Activated CD4-positive, alpha-beta T cell treated with anti-CD3 and anti-CD28 coated beads, Interleukin-2, amount 10 ng/mL, durations not matched to agents 7 days and 5 days (primary cell): ENCODE measurements around the gene SEC14L3. TPM values are rescaled to one million over a fixed set of nuclear protein-coding genes. Genes with fewer than 3 reads are reported as not detected.

ENCODE experiments used
- CTCF ChIA-PET: fragments of 350-600 bp; sonication (Branson Sonifier 250); formaldehyde crosslinking; loops from one replicate; lab custom pipeline; 2021; ENCODE audit warnings: antibody characterized with exemption; lab: Charles Lee
- POLR2A ChIA-PET: fragments of 350-600 bp; sonication (Branson Sonifier 250); formaldehyde crosslinking; loops from one replicate; lab custom pipeline; 2021; ENCODE audit warnings: antibody characterized with exemption; lab: Charles Lee
- DNase-seq: peaks from one replicate; pipeline ENCODE4 v3.0.0-alpha.2; 2020
- H3K27ac Mint-ChIP-seq: one replicate; pipeline ENCODE4 v1.8.0; 2021; ENCODE audit warnings: mild to moderate bottlenecking, moderate library complexity, mixed read lengths
- H3K27me3 Mint-ChIP-seq: one replicate; pipeline ENCODE4 v1.8.0; 2021; ENCODE audit warnings: mixed read lengths
- H3K36me3 Mint-ChIP-seq: one replicate; pipeline ENCODE4 v1.8.0; 2021; ENCODE audit warnings: low read depth, mixed read lengths
- H3K4me1 Mint-ChIP-seq: one replicate; pipeline ENCODE4 v1.8.0; 2021; ENCODE audit warnings: mixed read lengths
- H3K4me3 Mint-ChIP-seq: one replicate; pipeline ENCODE4 v1.8.0; 2021; ENCODE audit warnings: mild to moderate bottlenecking, moderate library complexity, mixed read lengths
- H3K9me3 Mint-ChIP-seq: one replicate; pipeline ENCODE4 v1.8.0; 2021; ENCODE audit warnings: mixed read lengths
- total RNA-seq, 2 experiments: library from RNA; stranded (reverse); gene quantifications; one replicate each; pipeline ENCODE4 v1.2.3, GENCODE V29; 2021

Gene SEC14L3
- total RNA-seq, 2 experiments from 2014 or later = not detected

DNA sequence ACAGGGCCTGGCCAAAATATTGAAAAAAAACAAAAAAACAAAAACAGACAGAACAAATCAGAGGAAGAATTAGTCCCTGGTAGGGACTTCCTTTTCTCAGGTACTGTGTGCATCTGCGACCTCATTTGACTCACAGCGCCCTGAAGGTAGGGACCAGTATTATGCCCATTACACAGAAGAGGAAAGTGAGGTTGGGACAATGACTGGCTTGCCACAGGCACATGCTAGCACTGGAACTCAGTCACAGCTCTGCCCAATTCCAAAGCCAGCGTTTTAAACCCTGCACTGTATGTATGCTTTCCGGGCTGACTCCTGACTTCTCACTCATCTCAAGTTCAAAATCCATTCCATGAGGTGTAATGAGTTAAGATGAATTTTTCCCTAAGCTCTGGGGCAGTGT lies 30.3 kb upstream of the SEC14L3 start:
- Mint-ChIP-seq H3K36me3 (no peaks in the 10 kb centered on the region), H3K27me3 (peaks cover 24% of the 10 kb centered on the region), H3K4me1 (no peaks in the 10 kb centered on the region), H3K9me3 (no peaks in the 10 kb centered on the region), H3K27ac (no peak overlapping the region), H3K4me3 (no peak overlapping the region)
- no peak for DNase-seq
- POLR2A ChIA-PET = no interaction called here
- CTCF ChIA-PET = no interaction called here

GRCh38 chr22:30500628-30501027 lies 28.8 kb upstream of the SEC14L3 start:
- POLR2A ChIA-PET = no interaction called here
- H3K27me3 Mint-ChIP-seq = peaks cover 18% of the 10 kb centered on the region
- no peaks in the 10 kb centered on the region for H3K9me3 Mint-ChIP-seq
- CTCF ChIA-PET = no interaction called here
- DNase-seq = no peak
- H3K4me3 Mint-ChIP-seq = no peak overlapping the region
- no peaks in the 10 kb centered on the region for H3K4me1 Mint-ChIP-seq
- H3K36me3 Mint-ChIP-seq = no peaks in the 10 kb centered on the region
- H3K27ac Mint-ChIP-seq = no peak overlapping the region

DNA sequence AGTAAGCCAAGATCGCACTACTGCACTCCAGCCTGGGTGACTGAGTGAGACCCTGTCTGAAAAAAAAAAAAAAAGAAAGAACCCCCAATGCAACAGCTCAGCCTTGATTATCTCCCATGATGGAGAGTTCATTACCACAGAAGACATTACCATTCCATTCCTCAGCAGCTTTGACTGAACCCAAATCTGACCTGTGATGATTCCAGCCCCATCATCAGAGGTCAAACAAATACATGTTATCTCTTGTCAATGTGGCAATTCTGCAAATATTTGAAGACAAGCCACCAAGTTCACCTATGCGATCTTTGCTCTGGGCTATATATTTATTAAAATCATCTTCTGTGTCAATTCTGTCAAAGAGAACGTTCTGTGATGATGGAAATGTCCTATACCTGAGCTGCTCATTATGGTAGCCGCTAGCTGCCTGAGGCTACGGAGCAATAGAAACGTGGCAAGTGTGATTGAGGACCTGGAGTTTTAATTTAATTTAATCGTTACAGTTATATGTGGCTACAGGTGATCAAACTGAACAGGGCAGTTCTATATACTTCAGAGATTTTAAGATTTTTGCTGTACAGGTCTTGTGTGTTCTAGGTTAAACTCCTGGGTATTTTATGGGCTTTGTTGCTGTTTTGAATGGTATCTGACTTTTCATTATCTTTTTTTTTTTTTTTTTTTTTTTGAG lies 25.8 kb upstream of the SEC14L3 start:
- Mint-ChIP-seq H3K27ac (no peak overlapping the region), H3K9me3 (no peaks in the 10 kb centered on the region), H3K27me3 (peaks cover 6% of the 10 kb centered on the region), H3K4me1 (no peaks in the 10 kb centered on the region), H3K36me3 (no peaks in the 10 kb centered on the region), H3K4me3 (no peak overlapping the region)
- POLR2A ChIA-PET = no interaction called here
- CTCF ChIA-PET = no interaction called here
- no peak for DNase-seq

DNA sequence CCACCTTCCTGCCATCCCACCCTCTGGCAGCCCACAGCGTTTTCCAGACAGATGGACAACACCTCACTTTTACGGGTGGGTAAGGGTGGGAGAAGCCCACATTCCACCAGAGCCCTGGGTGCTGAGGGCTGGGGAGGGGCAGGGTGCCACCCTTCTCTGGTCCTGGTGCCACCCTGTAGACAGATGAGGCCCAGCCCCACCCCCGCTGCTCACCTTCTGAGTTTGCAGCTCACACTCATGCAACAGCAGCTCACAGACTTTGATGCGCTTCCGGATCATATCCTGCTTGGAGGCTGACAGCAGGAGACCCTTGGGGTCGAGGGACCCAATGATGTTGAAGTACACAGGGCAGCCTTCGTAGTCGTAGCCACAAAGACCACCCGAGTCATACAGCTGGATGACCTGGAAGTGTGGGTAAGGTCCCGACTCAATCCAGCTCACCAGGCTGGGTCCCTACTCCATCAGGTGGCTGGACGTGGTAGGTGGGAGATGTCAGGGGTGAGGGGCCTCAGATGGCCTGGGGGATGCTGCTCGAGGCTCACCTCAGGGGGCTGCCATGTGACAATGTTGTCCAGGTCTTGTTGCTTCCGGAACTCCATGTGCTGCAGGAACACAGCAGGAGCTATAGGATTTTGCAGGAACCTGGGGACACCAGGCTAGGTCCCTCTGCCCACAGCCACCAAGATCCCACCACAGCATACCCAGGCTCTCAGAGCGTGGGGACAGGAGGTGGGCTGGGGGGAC lies 23.4 kb upstream of the SEC14L3 start:
- H3K9me3 Mint-ChIP-seq = no peaks in the 10 kb centered on the region
- H3K27ac Mint-ChIP-seq = no peak overlapping the region
- POLR2A ChIA-PET = no interaction called here
- peaks cover 6% of the 10 kb centered on the region for H3K27me3 Mint-ChIP-seq
- CTCF ChIA-PET = interaction anchor here (0.5 kb wide), 1 partner anchor 52 kb away, joined by 3 read pairs; no protein-coding TSS in a partner anchor
- H3K4me3 Mint-ChIP-seq = no peak overlapping the region
- no peak for DNase-seq
- no peaks in the 10 kb centered on the region for H3K36me3 Mint-ChIP-seq
- no peaks in the 10 kb centered on the region for H3K4me1 Mint-ChIP-seq

- POLR2A ChIA-PET = no interaction called here
- Mint-ChIP-seq H3K27ac (no peak overlapping the region), H3K27me3 (peaks cover 2% of the 10 kb centered on the region), H3K36me3 (no peaks in the 10 kb centered on the region), H3K9me3 (no peaks in the 10 kb centered on the region), H3K4me1 (no peaks in the 10 kb centered on the region), H3K4me3 (no peak overlapping the region)
- CTCF ChIA-PET = no interaction called here
- DNase-seq = no peak
Measured at GRCh38 chr22:30492144-30492543, 20.3 kb upstream of the SEC14L3 start.

GRCh38 chr22:30491381-30491780 lies 19.6 kb upstream of the SEC14L3 start:
- POLR2A ChIA-PET = no interaction called here
- no peak overlapping the region for H3K4me3 Mint-ChIP-seq

DNA sequence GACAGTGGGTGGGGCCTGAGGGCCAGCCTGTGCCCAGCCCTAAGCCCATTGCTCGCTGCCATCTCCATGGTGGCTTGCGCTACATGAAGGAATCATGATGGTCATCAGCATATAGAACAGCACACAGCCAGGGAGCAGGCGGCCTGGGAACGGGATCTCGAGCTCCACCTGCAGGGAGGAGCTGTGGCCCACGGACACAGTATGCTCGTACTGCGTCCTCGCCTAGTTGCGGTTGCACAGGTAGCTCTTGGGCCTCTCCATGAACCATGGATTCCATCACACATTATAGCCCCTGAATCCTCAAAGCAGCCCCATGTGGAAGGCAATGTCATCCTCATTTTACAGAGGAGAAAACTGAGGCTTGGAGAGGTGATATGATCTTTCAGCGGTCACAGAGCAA lies 18.6 kb upstream of the SEC14L3 start:
- ChIA-PET POLR2A (interaction anchor here (0.6 kb wide), 2 partner anchors 103 to 657 kb away, joined by 3 read pairs; no protein-coding TSS in a partner anchor), CTCF (no interaction called here)
- Mint-ChIP-seq H3K27ac (no peak overlapping the region), H3K27me3 (peaks cover 2% of the 10 kb centered on the region), H3K9me3 (no peaks in the 10 kb centered on the region), H3K36me3 (no peaks in the 10 kb centered on the region), H3K4me1 (peaks cover 1% of the 10 kb centered on the region), H3K4me3 (no peak overlapping the region)
- DNase-seq = no peak

More at GRCh38 chr22:30491381-30491780, 19.6 kb upstream of the SEC14L3 start:
- peaks cover 2% of the 10 kb centered on the region for H3K27me3 Mint-ChIP-seq
- CTCF ChIA-PET = no interaction called here
- H3K4me1 Mint-ChIP-seq = no peaks in the 10 kb centered on the region
- no peaks in the 10 kb centered on the region for H3K36me3 Mint-ChIP-seq
- no peak for DNase-seq
- H3K9me3 Mint-ChIP-seq = no peaks in the 10 kb centered on the region
- no peak overlapping the region for H3K27ac Mint-ChIP-seq

DNA sequence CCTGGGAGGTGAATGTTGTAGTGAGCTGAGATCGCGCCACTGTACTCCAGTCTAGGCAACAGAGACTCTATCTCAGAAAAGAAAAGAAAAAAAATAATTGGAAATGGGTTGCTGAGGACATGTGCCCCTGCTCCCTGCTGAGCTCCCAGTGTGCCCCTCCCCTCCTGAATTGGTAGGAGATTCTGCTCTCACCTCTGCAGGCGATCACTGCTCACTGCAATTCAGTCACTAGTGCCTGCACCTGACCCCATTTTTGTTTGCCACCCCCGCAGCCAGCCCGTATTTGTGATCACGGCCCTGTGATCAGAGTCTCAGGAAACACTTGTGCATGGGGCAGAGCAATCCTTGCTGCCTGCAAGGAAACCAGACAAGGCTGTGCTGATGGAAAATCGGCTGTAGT lies 16.3 kb upstream of the SEC14L3 start:
- Mint-ChIP-seq H3K27ac (no peak overlapping the region), H3K4me3 (no peak overlapping the region), H3K4me1 (peaks cover 3% of the 10 kb centered on the region), H3K9me3 (no peaks in the 10 kb centered on the region), H3K27me3 (peaks cover under 1% of the 10 kb centered on the region), H3K36me3 (no peaks in the 10 kb centered on the region)
- DNase-seq = no peak
- POLR2A ChIA-PET = no interaction called here
- CTCF ChIA-PET = no interaction called here

DNA sequence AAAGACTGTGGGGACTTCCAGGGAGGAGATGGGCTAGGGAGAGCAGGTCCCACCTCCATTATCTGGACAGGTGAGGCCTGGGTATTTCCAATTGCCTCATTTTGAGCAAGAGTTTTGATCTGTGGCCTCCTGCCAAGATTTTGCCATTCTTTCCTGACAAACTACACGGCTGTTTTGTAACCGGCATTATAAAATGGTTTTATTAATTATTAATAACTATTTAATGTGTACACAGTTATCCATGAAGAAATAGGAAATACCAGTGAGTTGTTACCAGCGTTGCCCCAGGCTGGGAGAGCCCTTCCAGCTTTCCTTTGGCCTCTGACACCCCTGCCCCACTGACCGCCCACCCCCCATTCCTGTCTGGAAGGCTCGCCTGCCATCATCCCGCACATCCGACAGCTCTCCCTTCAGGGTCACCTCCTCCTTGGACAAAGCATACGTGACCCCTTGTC lies 14.9 kb upstream of the SEC14L3 start:
- Mint-ChIP-seq H3K9me3 (no peaks in the 10 kb centered on the region), H3K4me3 (no peak overlapping the region), H3K36me3 (no peaks in the 10 kb centered on the region), H3K4me1 (peaks cover 3% of the 10 kb centered on the region), H3K27ac (no peak overlapping the region), H3K27me3 (no peaks in the 10 kb centered on the region)
- CTCF ChIA-PET = interaction anchor here (0.6 to 1.5 kb wide), 4 partner anchors 25 to 153 kb away, joined by 3 to 4 read pairs (median 3); no protein-coding TSS in a partner anchor
- POLR2A ChIA-PET = no interaction called here
- no peak for DNase-seq

GRCh38 chr22:30486118-30486517 lies 14.3 kb upstream of the SEC14L3 start:
- Mint-ChIP-seq H3K36me3 (no peaks in the 10 kb centered on the region), H3K4me3 (no peak overlapping the region), H3K4me1 (peaks cover 3% of the 10 kb centered on the region), H3K9me3 (no peaks in the 10 kb centered on the region), H3K27ac (no peak overlapping the region), H3K27me3 (no peaks in the 10 kb centered on the region)
- POLR2A ChIA-PET = no interaction called here
- CTCF ChIA-PET = interaction anchor here (0.6 to 1.5 kb wide), 7 partner anchors 23 to 154 kb away, joined by 3 to 4 read pairs (median 3); no protein-coding TSS in a partner anchor
- DNase-seq = no peak

- ChIA-PET CTCF (interaction anchor here (0.6 to 1.5 kb wide), 5 partner anchors 22 to 96 kb away, joined by 3 to 4 read pairs (median 3); no protein-coding TSS in a partner anchor), POLR2A (no interaction called here)
- Mint-ChIP-seq H3K36me3 (no peaks in the 10 kb centered on the region), H3K9me3 (no peaks in the 10 kb centered on the region), H3K4me3 (no peak overlapping the region), H3K27ac (no peak overlapping the region), H3K27me3 (no peaks in the 10 kb centered on the region), H3K4me1 (peaks cover 3% of the 10 kb centered on the region)
- DNase-seq = peak; percentile 78
Measured at GRCh38 chr22:30485362-30485988, 13.7 kb upstream of the SEC14L3 start.

DNA sequence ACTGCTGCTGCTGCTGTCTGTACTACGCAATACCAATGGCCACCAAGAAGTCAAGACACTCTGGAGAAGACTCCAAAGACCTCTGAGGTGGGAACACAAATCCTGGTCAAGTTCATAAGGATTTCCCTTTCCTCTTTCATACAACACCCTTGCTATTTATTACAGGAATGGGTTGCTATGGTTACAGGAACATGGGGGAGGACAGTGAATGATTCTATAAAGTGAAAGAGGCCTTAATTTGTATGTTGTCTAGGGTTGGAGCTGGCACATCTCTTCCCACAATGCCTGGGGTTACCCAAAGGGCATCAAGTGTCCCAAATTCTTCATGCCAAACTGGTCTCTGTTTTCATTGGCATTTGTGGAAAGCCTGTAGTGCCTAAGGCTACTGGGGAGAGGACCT lies 11.4 kb upstream of the SEC14L3 start:
- CTCF ChIA-PET = interaction anchor here (1.4 to 1.8 kb wide), 3 partner anchors 22 to 89 kb away, joined by 3 to 4 read pairs (median 3); no protein-coding TSS in a partner anchor
- H3K36me3 Mint-ChIP-seq = no peaks in the 10 kb centered on the region
- no peaks in the 10 kb centered on the region for H3K27me3 Mint-ChIP-seq
- no peak overlapping the region for H3K27ac Mint-ChIP-seq
- H3K9me3 Mint-ChIP-seq = no peaks in the 10 kb centered on the region
- POLR2A ChIA-PET = no interaction called here
- peaks cover 3% of the 10 kb centered on the region for H3K4me1 Mint-ChIP-seq
- no peak overlapping the region for H3K4me3 Mint-ChIP-seq
- DNase-seq = no peak

DNA sequence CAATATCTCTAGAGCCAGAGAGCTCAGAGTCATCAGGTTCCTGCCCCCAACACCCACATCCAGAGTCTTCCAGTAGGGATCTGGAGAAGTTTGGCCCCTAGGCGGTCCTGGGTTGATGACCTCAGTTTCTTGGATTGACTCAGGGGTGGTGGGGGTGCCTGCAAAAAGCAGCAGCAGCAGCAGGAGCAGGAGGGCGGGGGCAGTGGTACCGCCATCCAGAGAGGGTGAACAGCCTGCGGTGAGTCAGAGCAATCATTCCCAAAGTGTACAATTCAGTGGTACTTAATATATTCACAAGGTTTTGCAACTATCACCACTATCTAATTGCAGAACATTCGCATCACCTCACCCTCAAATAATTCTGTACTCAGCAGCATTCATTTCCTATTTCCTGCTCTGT lies 9.9 kb upstream of the SEC14L3 start:
- H3K4me3 Mint-ChIP-seq = no peak overlapping the region
- ChIA-PET POLR2A (no interaction called here), CTCF (no interaction called here)
- peaks cover 3% of the 10 kb centered on the region for H3K4me1 Mint-ChIP-seq
- H3K27me3 Mint-ChIP-seq = no peaks in the 10 kb centered on the region
- H3K27ac Mint-ChIP-seq = no peak overlapping the region
- no peak for DNase-seq
- no peaks in the 10 kb centered on the region for H3K36me3 Mint-ChIP-seq
- no peaks in the 10 kb centered on the region for H3K9me3 Mint-ChIP-seq
